Lung (tissue), 12 donors: Measurements from ENCODE around the gene ADCY5. TPM values are rescaled to one million over a fixed set of nuclear protein-coding genes. Genes with fewer than 3 reads are reported as not detected.

ENCODE experiments used
- ATAC-seq: fragments of 200-7000 bp; cut with Tn5 transposase; one replicate; pipeline ENCODE4 v1.9.1; 2020; ENCODE audit warnings: moderate number of reproducible peaks; ENCODE audit not compliant: insufficient read depth, low FRiP score
- DNase-seq, 3 donors: peaks; one replicate each; pipeline ENCODE4 v3.0.0-alpha.2; 2013 to 2017
- H3K27ac ChIP-seq, 2 donors: one replicate each; pipeline ENCODE4 v1.5.1; 2013; ENCODE audit warnings: mild to moderate bottlenecking in 2 of 2, moderate library complexity in 2 of 2, control low read depth in 1 of 2, inconsistent platforms in 1 of 2, low read depth in 1 of 2, low read length in 1 of 2
- H3K27me3 ChIP-seq, 3 donors: one replicate each; pipeline ENCODE4 v1.5.1; 2013; ENCODE audit warnings: low read length in 2 of 3; ENCODE audit not compliant: control insufficient read depth in 3 of 3, insufficient read depth in 3 of 3
- H3K36me3 ChIP-seq, 4 donors: one replicate each; pipeline ENCODE4 v1.5.1; 2013; ENCODE audit warnings: low read length in 4 of 4, mild to moderate bottlenecking in 1 of 4, moderate library complexity in 1 of 4; ENCODE audit not compliant: control insufficient read depth in 4 of 4, insufficient read depth in 4 of 4
- H3K4me1 ChIP-seq, 5 donors: one replicate each; pipeline ENCODE4 v1.5.1; 2013; ENCODE audit warnings: low read length in 5 of 5, mild to moderate bottlenecking in 2 of 5, moderate library complexity in 1 of 5; ENCODE audit not compliant: control insufficient read depth in 5 of 5, insufficient read depth in 5 of 5
- H3K4me3 ChIP-seq: one replicate; pipeline ENCODE4 v1.5.1; 2013; ENCODE audit warnings: mild to moderate bottlenecking, control low read depth, moderate library complexity
- H3K9ac ChIP-seq, 2 donors: one replicate each; pipeline ENCODE4 v1.5.1; 2013; ENCODE audit warnings: low read length in 2 of 2, control low read depth in 1 of 2; ENCODE audit not compliant: insufficient read depth in 1 of 2
- H3K9me3 ChIP-seq, 4 donors: one replicate each; pipeline ENCODE4 v1.5.1; 2013; ENCODE audit warnings: low read length in 3 of 4, mild to moderate bottlenecking in 1 of 4, moderate library complexity in 1 of 4; ENCODE audit not compliant: control insufficient read depth in 4 of 4, insufficient read depth in 3 of 4
- whole genome bisulfite sequencing, 2 donors: extraction: QIAGEN DNeasy Blood & Tissue Kit; methylation state at CpG; one replicate each; pipeline ENCODE4 v1.1.7; 2013; 5-methylcytosine and 5-hydroxymethylcytosine counted together
- polyA plus RNA-seq, 2 donors: library from polyadenylated mRNA; stranded (reverse); fragments of 200-250 nt; gene quantifications; one replicate each; pipeline ENCODE4 v1.2.1, GENCODE V29; 2013
- total RNA-seq, 2 donors: library from RNA; depleted of rRNA in 1 of 2; stranded (reverse); fragments of >200 nt in 1 of 2; gene quantifications; one replicate each; pipeline ENCODE4 v1.2.1, GENCODE V29; 2014 to 2021
- TF ChIP-seq, protein P1 (sequence below): IDR thresholded peaks from 2 replicates; pipeline ENCODE4 v1.5.1; 2012; ENCODE audit warnings: mild to moderate bottlenecking; ENCODE audit errors: control extremely low read depth, extremely low read depth
- donor health status: control.
- donor health status: control.
- donor health status: Bipolar disorder and iron deficiency.
- donor health status: healthy.
- donor health status: DM: yes; HTN: yes; CAD: no.

ADCY5 gene
- total and polyA plus RNA-seq, 4 donors, result 1.2 to 8.4 (median 2.4) TPM

DNA sequence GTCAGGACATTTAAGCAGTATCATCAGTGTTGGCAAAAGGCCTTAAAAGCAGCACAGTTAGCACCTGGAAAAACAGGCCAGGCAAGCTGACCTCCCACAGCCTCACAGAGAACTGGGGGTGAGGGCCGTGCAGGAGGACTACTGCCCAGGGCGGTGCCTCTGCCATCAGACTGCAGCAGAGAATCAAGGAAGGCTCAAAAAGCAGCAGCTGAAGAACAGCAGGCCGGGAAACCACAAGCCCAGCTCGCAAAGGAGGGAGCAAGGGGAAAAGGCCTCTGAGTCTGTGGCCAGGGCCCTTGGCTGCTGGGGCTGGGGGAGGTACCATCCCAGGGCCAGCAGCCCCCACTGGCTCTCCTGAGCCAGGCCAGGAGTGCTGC is 163.0 kb downstream of the ADCY5 start:
- WGBS, 2 donors, result 70 to 79% methylated on average over 4 of the region's 4 CpGs
- H3K4me3 ChIP-seq, result no peak overlapping the region
- no peaks in the 10 kb centered on the region for H3K27me3 ChIP-seq
- peaks cover 0 to 2% (median 0%) of the 10 kb centered on the region in 5 donors for H3K4me1 ChIP-seq
- DNase-seq (no peak), ATAC-seq (no peak)
- H3K9me3 ChIP-seq, result no peaks in the 10 kb centered on the region
- H3K9ac ChIP-seq, result no peak overlapping the region
- no peak overlapping the region for H3K27ac ChIP-seq
- TF ChIP-seq, protein P1, sequence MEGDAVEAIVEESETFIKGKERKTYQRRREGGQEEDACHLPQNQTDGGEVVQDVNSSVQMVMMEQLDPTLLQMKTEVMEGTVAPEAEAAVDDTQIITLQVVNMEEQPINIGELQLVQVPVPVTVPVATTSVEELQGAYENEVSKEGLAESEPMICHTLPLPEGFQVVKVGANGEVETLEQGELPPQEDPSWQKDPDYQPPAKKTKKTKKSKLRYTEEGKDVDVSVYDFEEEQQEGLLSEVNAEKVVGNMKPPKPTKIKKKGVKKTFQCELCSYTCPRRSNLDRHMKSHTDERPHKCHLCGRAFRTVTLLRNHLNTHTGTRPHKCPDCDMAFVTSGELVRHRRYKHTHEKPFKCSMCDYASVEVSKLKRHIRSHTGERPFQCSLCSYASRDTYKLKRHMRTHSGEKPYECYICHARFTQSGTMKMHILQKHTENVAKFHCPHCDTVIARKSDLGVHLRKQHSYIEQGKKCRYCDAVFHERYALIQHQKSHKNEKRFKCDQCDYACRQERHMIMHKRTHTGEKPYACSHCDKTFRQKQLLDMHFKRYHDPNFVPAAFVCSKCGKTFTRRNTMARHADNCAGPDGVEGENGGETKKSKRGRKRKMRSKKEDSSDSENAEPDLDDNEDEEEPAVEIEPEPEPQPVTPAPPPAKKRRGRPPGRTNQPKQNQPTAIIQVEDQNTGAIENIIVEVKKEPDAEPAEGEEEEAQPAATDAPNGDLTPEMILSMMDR, result no peak
- H3K36me3 ChIP-seq, result peaks cover 0 to 10% (median 2%) of the 10 kb centered on the region in 4 donors

DNA sequence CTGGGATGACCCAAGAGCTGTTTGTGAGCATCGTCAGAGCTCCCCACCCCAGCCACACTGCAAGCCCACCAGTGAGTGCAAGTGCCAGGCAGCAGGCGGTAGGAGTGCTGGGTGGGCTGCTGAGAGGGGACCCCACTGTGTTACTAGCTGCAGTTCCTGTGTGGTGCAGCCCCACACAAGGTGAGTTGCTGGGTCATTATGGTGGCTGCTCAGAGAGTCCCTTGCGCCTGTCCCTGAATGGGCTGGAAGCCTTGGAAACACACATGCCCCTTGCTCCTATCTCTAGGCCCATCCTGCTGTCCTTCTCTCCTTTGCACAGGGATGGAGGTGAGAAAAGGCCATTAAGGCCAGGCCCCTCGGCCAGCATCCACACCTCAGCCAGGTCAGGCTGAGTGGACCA is 163.4 kb downstream of the ADCY5 start:
- Histone ChIP-seq H3K4me1 (peaks cover 0 to 2% (median 0%) of the 10 kb centered on the region in 5 donors), H3K9me3 (no peaks in the 10 kb centered on the region), H3K27ac (no peak overlapping the region), H3K4me3 (no peak overlapping the region), H3K9ac (no peak overlapping the region), H3K27me3 (no peaks in the 10 kb centered on the region), H3K36me3 (peaks cover 0 to 10% (median 2%) of the 10 kb centered on the region in 4 donors)
- DNase-seq, result no peak
- TF ChIP-seq, protein P1, result no peak
- ATAC-seq, result no peak
- WGBS, 2 donors, result 84 to 89% methylated on average over 4 of the region's 4 CpGs

DNA sequence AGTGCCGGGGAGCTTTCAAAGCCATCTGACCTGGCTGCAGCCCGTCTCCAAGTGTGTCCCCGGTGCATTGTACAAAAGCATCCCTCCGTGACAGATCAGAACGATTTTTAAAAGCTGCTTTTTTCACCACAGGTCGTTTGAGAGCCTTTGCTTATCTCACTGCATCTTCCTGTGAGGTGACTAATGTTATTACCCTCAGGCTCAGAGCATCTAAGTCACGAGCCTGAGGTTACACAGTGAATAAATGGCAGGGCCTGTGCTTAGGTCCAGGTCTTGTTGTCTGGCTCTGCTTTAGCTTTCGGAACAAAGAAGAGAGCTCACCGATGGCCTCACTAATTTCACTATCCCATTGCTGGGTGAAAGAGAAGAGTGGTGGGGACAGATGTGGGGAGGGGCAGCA is 163.8 kb downstream of the ADCY5 start:
- DNase-seq (no peak), ATAC-seq (no peak)
- H3K4me3 ChIP-seq, result no peak overlapping the region
- H3K4me1 ChIP-seq, result peaks cover 0 to 2% (median 0%) of the 10 kb centered on the region in 5 donors
- no peaks in the 10 kb centered on the region for H3K27me3 ChIP-seq
- no peak overlapping the region for H3K27ac ChIP-seq
- no peak overlapping the region for H3K9ac ChIP-seq
- WGBS, 2 donors, result 76 to 81% methylated on average over 9 of the region's 9 CpGs
- peaks cover 0 to 10% (median 2%) of the 10 kb centered on the region in 4 donors for H3K36me3 ChIP-seq
- TF ChIP-seq, protein P1, result no peak
- no peaks in the 10 kb centered on the region for H3K9me3 ChIP-seq

DNA sequence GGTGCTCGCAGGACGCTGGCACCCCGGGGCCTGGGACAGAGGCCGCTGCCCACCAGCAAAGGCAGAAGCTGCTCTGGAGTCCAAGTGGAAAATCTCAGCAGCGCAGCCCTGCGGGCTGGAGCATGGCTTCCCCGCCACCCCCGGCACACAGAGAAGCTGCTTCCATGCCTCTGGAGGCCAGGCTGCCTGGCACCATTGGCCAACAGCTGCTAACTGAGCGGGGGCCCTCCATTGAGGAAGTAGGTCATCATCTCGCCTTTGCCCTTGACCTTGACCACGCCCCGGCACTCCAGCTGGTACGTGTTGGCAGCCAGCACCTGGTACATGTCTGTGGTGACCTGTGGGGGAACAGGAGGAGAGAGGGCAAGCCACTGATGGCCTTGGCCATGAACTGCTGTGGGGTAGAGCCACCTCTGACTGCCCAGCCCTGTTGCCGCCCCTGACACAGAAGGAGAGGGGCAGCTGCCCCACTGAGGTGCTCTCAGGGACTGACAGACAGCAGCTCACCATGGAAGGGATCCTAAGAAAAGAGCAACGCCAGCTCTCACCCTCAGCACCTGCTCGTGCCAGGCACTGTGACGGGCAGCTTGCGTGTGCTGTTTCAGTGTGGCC is 164.4 kb downstream of the ADCY5 start:
- no peak overlapping the region for H3K9ac ChIP-seq
- no peaks in the 10 kb centered on the region for H3K9me3 ChIP-seq
- H3K36me3 ChIP-seq, result peaks cover 0 to 10% (median 2%) of the 10 kb centered on the region in 4 donors
- no peak overlapping the region for H3K4me3 ChIP-seq
- H3K27me3 ChIP-seq, result no peaks in the 10 kb centered on the region
- no peak for ATAC-seq
- 85 to 88% methylated on average over 18 of the region's 18 CpGs for WGBS, 2 donors
- H3K27ac ChIP-seq, result no peak overlapping the region
- no peaks in the 10 kb centered on the region for H3K4me1 ChIP-seq
- no peak for DNase-seq
- TF ChIP-seq, protein P1, result no peak
